Gastrocnemius medialis (tissue), 4 donors: ENCODE results near the gene OLR1.

Experiments used
- CTCF ChIP-seq, 5 experiments: fragments of 450-650 bp in 3 of 5; fragments of 200-600 bp in 2 of 5; sonication (generic) in 2 of 5; IDR thresholded peaks in 4 of 5; conservative IDR thresholded peaks in 1 of 5; 1 replicate in 4 of 5; 2 replicates in 1 of 5; pipeline ENCODE4 v1.5.1; 2016 to 2019; ENCODE audit warnings: antibody characterized with exemption in 5 of 5, mild to moderate bottlenecking in 3 of 5, moderate library complexity in 3 of 5
- POLR2A ChIP-seq, 2 donors: fragments of 450-650 bp; IDR thresholded peaks; one replicate each; pipeline ENCODE4 v1.6.1; 2017; ENCODE audit warnings: antibody characterized with exemption in 2 of 2, mild to moderate bottlenecking in 2 of 2, moderate library complexity in 2 of 2

- no peak for TF ChIP-seq CTCF (IDR thresholded peaks at IDR 0.05 in 4 of 5, conservative IDR thresholded peaks at IDR 0.05 in 1 of 5)
- TF ChIP-seq POLR2A (IDR thresholded peaks at IDR 0.05), result no peak
Measured at GRCh38 chr12:10194160-10194670, 22.3 kb upstream of the OLR1 start.
